ENCODE data around the gene TTC1.

- TF ChIP-seq POLR2AphosphoS5 (IDR thresholded peaks at IDR 0.05; ENCODE audit: low read depth, low read length): no peak
- TF ChIP-seq TAF1 (IDR thresholded peaks at IDR 0.05; ENCODE audit: borderline replicate concordance, insufficient read depth, low read length): no peak
- no peak for TF ChIP-seq SIN3A (IDR thresholded peaks at IDR 0.05; ENCODE audit: borderline replicate concordance, insufficient read depth, low read length)
Observed at GRCh38 chr5:160082614-160083500, 73.9 kb downstream of the TTC1 start.
